IMR-90 (cell line): ENCODE measurements around the gene BCL7A.

ENCODE experiments used
- BHLHE40 ChIP-seq: fragments of 150-350 bp; IDR thresholded peaks from 2 replicates; pipeline ENCODE4 v1.6.1; 2016; ENCODE audit warnings: mild to moderate bottlenecking, low read depth, low read length
- CEBPB ChIP-seq: IDR thresholded peaks from 2 replicates; pipeline ENCODE4 v1.6.1; 2012; ENCODE audit warnings: low read depth, low read length, improper control_type of control experiment
- CTCF ChIP-seq: conservative IDR thresholded peaks from 2 replicates; pipeline ENCODE4 v1.5.1; 2012; ENCODE audit warnings: mild to moderate bottlenecking, low read depth, low read length, improper control_type of control experiment
- FOS ChIP-seq: fragments of 150-350 bp; IDR thresholded peaks from 2 replicates; pipeline ENCODE4 v1.6.1; 2016; ENCODE audit warnings: low read depth, low read length
- MXI1 ChIP-seq: IDR thresholded peaks from 2 replicates; pipeline ENCODE4 v1.6.1; 2012; ENCODE audit warnings: low read depth, mild to moderate bottlenecking, low read length, moderate library complexity, borderline replicate concordance
- NFE2L2 ChIP-seq: fragments of 150-350 bp; IDR thresholded peaks from 2 replicates; pipeline ENCODE4 v1.6.1; 2016; ENCODE audit warnings: low read depth, mild to moderate bottlenecking, low read length
- POLR2A ChIP-seq: IDR thresholded peaks from 2 replicates; pipeline ENCODE4 v1.6.1; 2012; ENCODE audit warnings: mild to moderate bottlenecking, low read depth, low read length
- RCOR1 ChIP-seq: IDR thresholded peaks from 2 replicates; pipeline ENCODE4 v1.6.1; 2012; ENCODE audit warnings: mild to moderate bottlenecking, low read length, improper control_type of control experiment; ENCODE audit not compliant: insufficient replicate concordance
- RFX5 ChIP-seq: IDR thresholded peaks from 2 replicates; pipeline ENCODE4 v1.8.0; 2012; ENCODE audit warnings: low read depth, mild to moderate bottlenecking, low read length, moderate library complexity
- SMC3 ChIP-seq: fragments of 150-350 bp; IDR thresholded peaks from 2 replicates; pipeline ENCODE4 v1.6.1; 2016; ENCODE audit warnings: low read depth, mild to moderate bottlenecking, antibody characterized with exemption, low read length, moderate library complexity
- USF2 ChIP-seq: fragments of 150-350 bp; IDR thresholded peaks from 2 replicates; pipeline ENCODE4 v1.6.1; 2017; ENCODE audit warnings: mild to moderate bottlenecking, antibody characterized with exemption, low read length, low read depth

- TF ChIP-seq USF2 = no peak
- no peak for TF ChIP-seq CTCF
- no peak for TF ChIP-seq RCOR1
- no peak for TF ChIP-seq POLR2A
- no peak for TF ChIP-seq SMC3
- TF ChIP-seq MXI1 = no peak
- TF ChIP-seq CEBPB = no peak
- no peak for TF ChIP-seq BHLHE40
- TF ChIP-seq RFX5 = no peak
- TF ChIP-seq NFE2L2 = no peak
- TF ChIP-seq FOS = no peak
Measured at GRCh38 chr12:122035292-122035691, 13.6 kb downstream of the BCL7A start.
